AG04450 (cell line): ENCODE results near the gene ARHGEF37. TPM values are rescaled to one million over a fixed set of nuclear protein-coding genes. Genes with fewer than 3 reads are reported as not detected.

Source experiments
- CTCF ChIA-PET: fragments of 300-600, 350-600 bp; formaldehyde crosslinking; extraction: SDS; loops from one replicate; lab custom pipeline; 2022; ENCODE audit warnings: antibody characterized with exemption, inconsistent platforms; lab: Charles Lee
- POLR2A ChIA-PET: fragments of 350-600 bp; formaldehyde crosslinking; extraction: SDS; loops from one replicate; lab custom pipeline; 2021; ENCODE audit warnings: antibody characterized with exemption, inconsistent platforms; lab: Yijun Ruan, JAX
- DNase-seq: peaks from one replicate; pipeline ENCODE4 v3.0.0-alpha.2; 2011; ENCODE audit warnings: low read depth, low spot score
- H3K27ac ChIP-seq: one replicate; pipeline ENCODE4 v1.5.1; 2012; ENCODE audit warnings: low read depth, low read length, control low read depth
- H3K27me3 ChIP-seq: one replicate; pipeline ENCODE4 v1.6.0; 2012; ENCODE audit warnings: low read length; ENCODE audit not compliant: control insufficient read depth, insufficient read depth
- H3K4me3 ChIP-seq: 2 replicates; pipeline ENCODE4 v1.5.1; 2011; ENCODE audit warnings: mild to moderate bottlenecking, low read depth, low read length, control low read depth
- H3K9me3 ChIP-seq: 2 replicates; pipeline ENCODE4 v1.5.1; 2012; ENCODE audit warnings: low read length; ENCODE audit not compliant: control insufficient read depth, insufficient read depth
- polyA plus RNA-seq: library from polyadenylated mRNA; depleted of rRNA; stranded (reverse); fragments of >200 nt; gene quantifications from 2 replicates; pipeline ENCODE4 v1.2.3, GENCODE V29; 2011
- TF ChIP-seq, protein P1 (sequence below): IDR thresholded peaks from 2 replicates; pipeline ENCODE4 v1.5.1; 2011; ENCODE audit warnings: low read depth, low read length, control low read depth, inconsistent platforms

The ARHGEF37 gene
- polyA plus RNA-seq, 1 experiment, result 0.74 TPM

DNA sequence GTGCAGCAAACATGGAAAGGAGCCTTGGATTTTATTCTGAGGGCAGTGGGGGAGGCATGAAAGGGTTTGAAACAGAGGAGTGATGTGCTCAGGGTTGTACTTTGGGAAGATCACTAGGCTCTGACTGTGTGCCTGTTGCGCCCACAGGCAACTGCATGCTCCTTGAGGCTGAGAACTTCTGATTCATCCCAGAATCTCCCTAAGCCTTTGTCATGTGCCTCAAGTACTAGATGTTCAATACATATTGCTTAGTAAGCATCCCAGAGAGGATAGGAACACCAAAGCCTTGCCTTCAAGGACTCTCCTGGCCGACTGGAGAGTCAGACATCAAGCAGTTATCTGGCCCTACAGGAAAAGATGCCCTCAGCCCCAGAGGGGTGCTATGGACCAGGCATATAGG lies 54.1 kb downstream of the ARHGEF37 start:
- H3K4me3 ChIP-seq, result no peak overlapping the region
- no peaks in the 10 kb centered on the region for H3K27me3 ChIP-seq
- POLR2A ChIA-PET, result no interaction called here
- CTCF ChIA-PET, result interaction anchor here (1.0 to 16.1 kb wide), 8 partner anchors 24 to 371 kb away, joined by 3 to 282 read pairs (median 4); no protein-coding TSS in a partner anchor
- H3K27ac ChIP-seq, result no peak overlapping the region
- DNase-seq, result peak; percentile 13
- TF ChIP-seq, protein P1, sequence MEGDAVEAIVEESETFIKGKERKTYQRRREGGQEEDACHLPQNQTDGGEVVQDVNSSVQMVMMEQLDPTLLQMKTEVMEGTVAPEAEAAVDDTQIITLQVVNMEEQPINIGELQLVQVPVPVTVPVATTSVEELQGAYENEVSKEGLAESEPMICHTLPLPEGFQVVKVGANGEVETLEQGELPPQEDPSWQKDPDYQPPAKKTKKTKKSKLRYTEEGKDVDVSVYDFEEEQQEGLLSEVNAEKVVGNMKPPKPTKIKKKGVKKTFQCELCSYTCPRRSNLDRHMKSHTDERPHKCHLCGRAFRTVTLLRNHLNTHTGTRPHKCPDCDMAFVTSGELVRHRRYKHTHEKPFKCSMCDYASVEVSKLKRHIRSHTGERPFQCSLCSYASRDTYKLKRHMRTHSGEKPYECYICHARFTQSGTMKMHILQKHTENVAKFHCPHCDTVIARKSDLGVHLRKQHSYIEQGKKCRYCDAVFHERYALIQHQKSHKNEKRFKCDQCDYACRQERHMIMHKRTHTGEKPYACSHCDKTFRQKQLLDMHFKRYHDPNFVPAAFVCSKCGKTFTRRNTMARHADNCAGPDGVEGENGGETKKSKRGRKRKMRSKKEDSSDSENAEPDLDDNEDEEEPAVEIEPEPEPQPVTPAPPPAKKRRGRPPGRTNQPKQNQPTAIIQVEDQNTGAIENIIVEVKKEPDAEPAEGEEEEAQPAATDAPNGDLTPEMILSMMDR, result no peak
- H3K9me3 ChIP-seq, result no peaks in the 10 kb centered on the region; the same call in 1 of the 2 replicates

DNA sequence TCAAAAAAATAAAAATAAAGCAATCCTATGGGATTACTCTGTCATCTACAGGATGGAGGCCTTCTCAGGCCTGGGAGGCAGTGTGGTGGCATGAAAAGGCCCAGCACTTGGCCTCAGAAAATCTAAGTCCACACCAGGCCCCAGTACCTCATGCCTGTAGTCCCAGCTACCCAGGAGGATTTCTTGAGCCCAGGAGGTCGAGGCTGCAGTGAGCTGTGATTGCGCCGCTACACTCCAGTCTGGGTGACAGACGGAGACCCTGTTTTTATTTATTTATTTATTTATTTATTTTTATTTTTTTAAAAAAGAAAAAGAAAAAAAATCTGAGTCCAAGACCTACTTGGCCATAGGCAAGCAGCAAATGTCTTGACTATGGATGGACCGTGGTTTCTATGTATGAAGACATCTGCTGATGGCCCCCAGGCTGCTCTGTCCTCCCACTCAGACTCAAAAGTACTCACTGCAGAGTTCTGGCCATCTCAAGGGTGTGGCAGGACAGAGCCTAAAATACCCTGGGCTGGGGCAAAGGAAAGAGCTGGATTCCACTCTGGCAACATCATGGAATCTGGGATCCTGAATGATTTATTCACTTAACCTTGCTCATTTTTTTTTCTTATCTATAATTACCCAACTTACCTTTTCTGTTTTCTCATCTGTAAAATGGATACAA lies 55.0 kb downstream of the ARHGEF37 start:
- Histone ChIP-seq H3K27ac (no peak overlapping the region), H3K27me3 (no peaks in the 10 kb centered on the region), H3K9me3 (no peaks in the 10 kb centered on the region; the same call in 1 of the 2 replicates), H3K4me3 (no peak overlapping the region)
- ChIA-PET CTCF (interaction anchor here (0.9 to 16.1 kb wide), 16 partner anchors 14 to 370 kb away, joined by 3 to 282 read pairs (median 5); no protein-coding TSS in a partner anchor), POLR2A (interaction anchor here (1.3 kb wide), 1 partner anchor 191 kb away, joined by 6 read pairs; no protein-coding TSS in a partner anchor)
- TF ChIP-seq, protein P1, result no peak
- DNase-seq, result no peak

DNA sequence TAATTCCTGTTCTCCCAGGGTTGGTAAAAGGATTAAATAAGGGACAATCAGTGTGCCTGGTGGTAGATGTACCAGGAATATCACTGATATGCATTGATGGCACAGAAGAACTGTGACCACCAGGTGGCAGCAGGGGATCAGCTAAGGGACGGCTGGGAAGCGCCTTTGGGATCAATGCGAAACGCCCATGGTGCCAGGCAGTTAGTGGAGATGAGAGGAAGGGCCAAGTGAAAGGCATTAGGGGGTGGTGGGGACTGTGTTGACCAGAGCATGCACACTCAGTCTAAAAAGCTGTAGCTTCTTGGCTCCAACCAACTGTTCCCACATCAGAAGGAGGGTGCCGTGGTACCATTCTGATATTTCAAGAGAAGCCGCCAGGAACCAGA lies 55.6 kb downstream of the ARHGEF37 start:
- DNase-seq, result peak; percentile 48
- Histone ChIP-seq H3K27ac (no peak overlapping the region), H3K27me3 (no peaks in the 10 kb centered on the region), H3K9me3 (no peaks in the 10 kb centered on the region; the same call in 1 of the 2 replicates), H3K4me3 (no peak overlapping the region)
- POLR2A ChIA-PET, result interaction anchor here (1.3 kb wide), 1 partner anchor 191 kb away, joined by 6 read pairs; no protein-coding TSS in a partner anchor
- CTCF ChIA-PET, result interaction anchor here (0.9 to 16.1 kb wide), 14 partner anchors 14 to 355 kb away, joined by 3 to 282 read pairs (median 6); no protein-coding TSS in a partner anchor
- TF ChIP-seq, protein P1, result peak; percentile 86

DNA sequence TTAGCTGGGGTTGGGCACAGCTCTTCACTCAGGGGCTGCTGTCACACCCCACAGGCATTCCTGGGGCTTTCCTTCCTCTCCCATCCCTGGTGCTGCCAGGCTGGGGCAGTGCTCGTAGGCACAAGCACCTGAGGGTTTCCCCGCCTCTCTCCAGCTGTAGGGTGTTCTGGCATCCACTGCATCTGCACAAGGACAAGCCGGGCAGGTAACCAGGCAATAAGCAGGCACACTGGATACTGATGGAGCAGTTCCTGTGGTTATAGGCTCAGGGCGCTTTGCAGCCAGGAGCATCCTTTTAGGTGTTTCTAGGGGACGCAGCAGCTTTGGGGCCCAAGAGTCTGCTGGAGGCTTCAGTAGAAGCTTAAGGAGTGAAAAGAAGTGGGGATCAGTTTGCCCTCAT lies 56.8 kb downstream of the ARHGEF37 start:
- no peak for DNase-seq
- Histone ChIP-seq H3K9me3 (no peaks in the 10 kb centered on the region; the same call in 1 of the 2 replicates), H3K27ac (no peak overlapping the region), H3K27me3 (no peaks in the 10 kb centered on the region), H3K4me3 (no peak overlapping the region)
- TF ChIP-seq, protein P1, result no peak
- ChIA-PET POLR2A (no interaction called here), CTCF (interaction anchor here (1.1 to 16.1 kb wide), 4 partner anchors 9 to 352 kb away, joined by 3 to 282 read pairs (median 8); no protein-coding TSS in a partner anchor)
